Measurements from ENCODE around the gene SPNS2. TPM values are rescaled to one million over a fixed set of nuclear protein-coding genes. Genes with fewer than 3 reads are reported as not detected.

Gene SPNS2
- polyA plus RNA-seq, 1 of the 3 experiments (the other 2 are of a cell fraction), result 0.08 TPM

DNA sequence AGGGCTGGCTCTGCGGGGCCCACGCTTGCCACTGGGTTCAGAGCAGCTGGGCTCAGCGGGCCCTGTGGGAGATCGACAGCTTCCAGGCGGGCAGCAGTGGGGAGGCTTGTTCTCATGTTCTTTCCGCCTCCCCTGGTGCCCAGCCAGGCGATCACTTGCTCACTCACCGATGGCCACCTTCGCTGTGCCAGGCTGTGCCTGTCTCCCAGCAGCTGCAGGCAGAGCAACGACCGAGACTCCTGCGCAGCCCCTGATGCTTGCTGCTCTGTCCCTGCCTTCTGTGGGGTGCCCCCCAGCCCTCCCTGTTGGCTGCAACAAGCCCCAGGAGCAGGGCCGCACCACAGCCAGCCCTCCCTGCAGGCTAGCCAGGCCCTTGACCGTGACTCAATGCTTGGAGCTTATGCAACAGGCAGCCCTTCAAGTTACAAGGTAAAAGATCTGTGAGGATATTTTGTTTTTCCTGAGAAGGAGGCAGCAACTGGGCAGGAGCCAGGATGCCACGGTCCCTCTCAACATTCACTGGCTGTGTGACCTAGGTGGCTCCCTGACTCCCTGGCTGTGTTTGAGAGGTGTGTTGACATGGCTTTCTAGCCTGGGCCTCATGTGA lies 9.6 kb upstream of the SPNS2 start:
- H3K4me1 ChIP-seq (ENCODE audit: control insufficient read depth in 1 of 2, insufficient read depth in 2 of 2, low read depth in 1 of 2, low read length in 1 of 2), result peaks cover 0 to 4% of the 10 kb centered on the region in 2 experiments; a peak in 1 of 4 replicates
- 71% methylated on average over 8 of the region's 15 CpGs for WGBS (ENCODE audit: low lambda C conversion rate)
- H3K36me3 ChIP-seq (replicated peaks in 1 of 2; ENCODE audit: control insufficient read depth in 1 of 2, insufficient read depth in 2 of 2, low read length in 1 of 2), result no peaks in the 10 kb centered on the region
- H3K9ac ChIP-seq, result no peak overlapping the region
- no peak overlapping the region for H3K27ac ChIP-seq (ENCODE audit: low read depth in 2 of 2, low read length in 1 of 2)
- H4K20me1 ChIP-seq (ENCODE audit: insufficient read depth), result no peaks in the 10 kb centered on the region
- H3K4me3 ChIP-seq (ENCODE audit: low read depth in 2 of 2, low read length in 1 of 2), result no peak overlapping the region
- H3K79me2 ChIP-seq (ENCODE audit: insufficient read depth), result no peaks in the 10 kb centered on the region
- no peaks in the 10 kb centered on the region for H3F3A ChIP-seq (replicated peaks; ENCODE audit: insufficient read depth)
- H2AFZ ChIP-seq (ENCODE audit: low read depth), result no peak overlapping the region
- ChIA-PET POLR2A (no interaction called here), CTCF (interaction anchor here (1.0 kb wide), 1 partner anchor 9 kb away, joined by 4 read pairs; the partner anchor contains the start of gene SPNS2)
- DNase-seq, result no peak
- H3K9me3 ChIP-seq, result no peaks in the 10 kb centered on the region
- H3K27me3 ChIP-seq (ENCODE audit: insufficient read depth), result no peaks in the 10 kb centered on the region; the same call in 1 of the 2 replicates
- H3K4me2 ChIP-seq, result no peak overlapping the region
- TF ChIP-seq, protein P1, sequence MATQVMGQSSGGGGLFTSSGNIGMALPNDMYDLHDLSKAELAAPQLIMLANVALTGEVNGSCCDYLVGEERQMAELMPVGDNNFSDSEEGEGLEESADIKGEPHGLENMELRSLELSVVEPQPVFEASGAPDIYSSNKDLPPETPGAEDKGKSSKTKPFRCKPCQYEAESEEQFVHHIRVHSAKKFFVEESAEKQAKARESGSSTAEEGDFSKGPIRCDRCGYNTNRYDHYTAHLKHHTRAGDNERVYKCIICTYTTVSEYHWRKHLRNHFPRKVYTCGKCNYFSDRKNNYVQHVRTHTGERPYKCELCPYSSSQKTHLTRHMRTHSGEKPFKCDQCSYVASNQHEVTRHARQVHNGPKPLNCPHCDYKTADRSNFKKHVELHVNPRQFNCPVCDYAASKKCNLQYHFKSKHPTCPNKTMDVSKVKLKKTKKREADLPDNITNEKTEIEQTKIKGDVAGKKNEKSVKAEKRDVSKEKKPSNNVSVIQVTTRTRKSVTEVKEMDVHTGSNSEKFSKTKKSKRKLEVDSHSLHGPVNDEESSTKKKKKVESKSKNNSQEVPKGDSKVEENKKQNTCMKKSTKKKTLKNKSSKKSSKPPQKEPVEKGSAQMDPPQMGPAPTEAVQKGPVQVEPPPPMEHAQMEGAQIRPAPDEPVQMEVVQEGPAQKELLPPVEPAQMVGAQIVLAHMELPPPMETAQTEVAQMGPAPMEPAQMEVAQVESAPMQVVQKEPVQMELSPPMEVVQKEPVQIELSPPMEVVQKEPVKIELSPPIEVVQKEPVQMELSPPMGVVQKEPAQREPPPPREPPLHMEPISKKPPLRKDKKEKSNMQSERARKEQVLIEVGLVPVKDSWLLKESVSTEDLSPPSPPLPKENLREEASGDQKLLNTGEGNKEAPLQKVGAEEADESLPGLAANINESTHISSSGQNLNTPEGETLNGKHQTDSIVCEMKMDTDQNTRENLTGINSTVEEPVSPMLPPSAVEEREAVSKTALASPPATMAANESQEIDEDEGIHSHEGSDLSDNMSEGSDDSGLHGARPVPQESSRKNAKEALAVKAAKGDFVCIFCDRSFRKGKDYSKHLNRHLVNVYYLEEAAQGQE (IDR thresholded peaks at IDR 0.05; ENCODE audit: low read depth, low read length), result no peak
- H3K9me2 ChIP-seq, result no peaks in the 10 kb centered on the region

DNA sequence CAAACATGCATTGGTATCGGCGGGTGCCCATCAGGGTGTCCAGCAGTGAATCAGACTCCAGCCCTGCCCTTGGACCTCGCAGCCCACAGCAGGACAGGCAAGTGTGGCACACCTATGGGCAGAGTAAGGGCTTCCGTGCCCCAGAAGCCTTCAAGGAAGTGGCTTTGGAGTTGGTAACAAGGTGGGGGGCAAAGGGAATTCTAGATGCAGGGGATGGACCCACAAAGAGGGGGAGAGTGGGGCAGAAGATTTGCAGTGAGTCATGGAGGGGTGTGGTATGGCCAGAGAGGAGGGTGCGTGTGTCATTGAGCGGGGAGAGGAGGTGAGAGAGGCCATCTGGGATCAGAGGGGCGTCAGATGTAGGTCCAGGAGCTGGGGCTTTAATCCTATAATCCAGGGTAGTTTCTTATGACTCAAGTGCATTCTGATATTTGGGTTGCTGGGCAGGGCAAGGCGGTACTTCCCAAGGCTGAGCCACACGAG lies 8.5 kb upstream of the SPNS2 start:
- H4K20me1 ChIP-seq (ENCODE audit: insufficient read depth), result no peaks in the 10 kb centered on the region
- no peaks in the 10 kb centered on the region for H3K36me3 ChIP-seq (replicated peaks in 1 of 2; ENCODE audit: control insufficient read depth in 1 of 2, insufficient read depth in 2 of 2, low read length in 1 of 2)
- H3F3A ChIP-seq (replicated peaks; ENCODE audit: insufficient read depth), result no peaks in the 10 kb centered on the region
- no peak overlapping the region for H3K9ac ChIP-seq
- H3K9me2 ChIP-seq, result no peaks in the 10 kb centered on the region
- no peak overlapping the region for H3K4me2 ChIP-seq
- TF ChIP-seq, protein P2, sequence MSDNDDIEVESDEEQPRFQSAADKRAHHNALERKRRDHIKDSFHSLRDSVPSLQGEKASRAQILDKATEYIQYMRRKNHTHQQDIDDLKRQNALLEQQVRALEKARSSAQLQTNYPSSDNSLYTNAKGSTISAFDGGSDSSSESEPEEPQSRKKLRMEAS (IDR thresholded peaks at IDR 0.05; ENCODE audit: low read depth), result no peak
- TF ChIP-seq FOSL2 (IDR thresholded peaks at IDR 0.05; ENCODE audit: borderline replicate concordance, low read depth) (no peak), MXI1 (IDR thresholded peaks at IDR 0.05; ENCODE audit: low read depth, low read length) (no peak), NRF1 (IDR thresholded peaks at IDR 0.05; ENCODE audit: low read depth, low read length) (no peak), ELF1 (IDR thresholded peaks at IDR 0.05) (no peak), RCOR1 (IDR thresholded peaks at IDR 0.05; ENCODE audit: low read length) (no peak), FOXJ3 (CRISPR knock-in tag; IDR thresholded peaks at IDR 0.05) (no peak), TAF1 (IDR thresholded peaks at IDR 0.05; ENCODE audit: borderline replicate concordance, low read depth, low read length) (no peak), SMC3 (IDR thresholded peaks at IDR 0.05; ENCODE audit: low read depth, low read length) (no peak), RXRA (IDR thresholded peaks at IDR 0.05; ENCODE audit: borderline replicate concordance, low read depth) (no peak), GATA2 (CRISPR knock-in tag; IDR thresholded peaks at IDR 0.05) (no peak)
- TF ChIP-seq, protein P3, sequence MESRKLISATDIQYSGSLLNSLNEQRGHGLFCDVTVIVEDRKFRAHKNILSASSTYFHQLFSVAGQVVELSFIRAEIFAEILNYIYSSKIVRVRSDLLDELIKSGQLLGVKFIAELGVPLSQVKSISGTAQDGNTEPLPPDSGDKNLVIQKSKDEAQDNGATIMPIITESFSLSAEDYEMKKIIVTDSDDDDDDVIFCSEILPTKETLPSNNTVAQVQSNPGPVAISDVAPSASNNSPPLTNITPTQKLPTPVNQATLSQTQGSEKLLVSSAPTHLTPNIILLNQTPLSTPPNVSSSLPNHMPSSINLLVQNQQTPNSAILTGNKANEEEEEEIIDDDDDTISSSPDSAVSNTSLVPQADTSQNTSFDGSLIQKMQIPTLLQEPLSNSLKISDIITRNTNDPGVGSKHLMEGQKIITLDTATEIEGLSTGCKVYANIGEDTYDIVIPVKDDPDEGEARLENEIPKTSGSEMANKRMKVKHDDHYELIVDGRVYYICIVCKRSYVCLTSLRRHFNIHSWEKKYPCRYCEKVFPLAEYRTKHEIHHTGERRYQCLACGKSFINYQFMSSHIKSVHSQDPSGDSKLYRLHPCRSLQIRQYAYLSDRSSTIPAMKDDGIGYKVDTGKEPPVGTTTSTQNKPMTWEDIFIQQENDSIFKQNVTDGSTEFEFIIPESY (IDR thresholded peaks at IDR 0.05; ENCODE audit: borderline replicate concordance, low read depth), result no peak
- TF ChIP-seq, protein P1 (IDR thresholded peaks at IDR 0.05; ENCODE audit: low read depth, low read length), result no peak
- TF ChIP-seq, protein P4, sequence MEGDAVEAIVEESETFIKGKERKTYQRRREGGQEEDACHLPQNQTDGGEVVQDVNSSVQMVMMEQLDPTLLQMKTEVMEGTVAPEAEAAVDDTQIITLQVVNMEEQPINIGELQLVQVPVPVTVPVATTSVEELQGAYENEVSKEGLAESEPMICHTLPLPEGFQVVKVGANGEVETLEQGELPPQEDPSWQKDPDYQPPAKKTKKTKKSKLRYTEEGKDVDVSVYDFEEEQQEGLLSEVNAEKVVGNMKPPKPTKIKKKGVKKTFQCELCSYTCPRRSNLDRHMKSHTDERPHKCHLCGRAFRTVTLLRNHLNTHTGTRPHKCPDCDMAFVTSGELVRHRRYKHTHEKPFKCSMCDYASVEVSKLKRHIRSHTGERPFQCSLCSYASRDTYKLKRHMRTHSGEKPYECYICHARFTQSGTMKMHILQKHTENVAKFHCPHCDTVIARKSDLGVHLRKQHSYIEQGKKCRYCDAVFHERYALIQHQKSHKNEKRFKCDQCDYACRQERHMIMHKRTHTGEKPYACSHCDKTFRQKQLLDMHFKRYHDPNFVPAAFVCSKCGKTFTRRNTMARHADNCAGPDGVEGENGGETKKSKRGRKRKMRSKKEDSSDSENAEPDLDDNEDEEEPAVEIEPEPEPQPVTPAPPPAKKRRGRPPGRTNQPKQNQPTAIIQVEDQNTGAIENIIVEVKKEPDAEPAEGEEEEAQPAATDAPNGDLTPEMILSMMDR (IDR thresholded peaks at IDR 0.05), result no peak
- H3K79me2 ChIP-seq (ENCODE audit: insufficient read depth), result no peaks in the 10 kb centered on the region
- no peaks in the 10 kb centered on the region; the same call in 1 of the 2 replicates for H3K27me3 ChIP-seq (ENCODE audit: insufficient read depth)
- ChIA-PET CTCF (interaction anchor here (1.2 to 3.6 kb wide), 2 partner anchors 69 to 77 kb away, joined by 3 to 13 read pairs; no protein-coding TSS in a partner anchor), POLR2A (no interaction called here)
- DNase-seq, result no peak
- H3K27ac ChIP-seq (ENCODE audit: low read depth in 2 of 2, low read length in 1 of 2), result no peak overlapping the region
- H3K4me3 ChIP-seq (ENCODE audit: low read depth in 2 of 2, low read length in 1 of 2), result no peak overlapping the region
- peaks cover 0 to 4% of the 10 kb centered on the region in 2 experiments; a peak in 1 of 4 replicates for H3K4me1 ChIP-seq (ENCODE audit: control insufficient read depth in 1 of 2, insufficient read depth in 2 of 2, low read depth in 1 of 2, low read length in 1 of 2)
- WGBS (ENCODE audit: low lambda C conversion rate), result 50% methylated on average over 9 of the region's 9 CpGs
- H2AFZ ChIP-seq (ENCODE audit: low read depth), result no peak overlapping the region
- no peaks in the 10 kb centered on the region for H3K9me3 ChIP-seq

All from SK-N-SH (cell line).